GM19372 (cell line): ENCODE results near the gene LAMB4.

ENCODE experiments used
- ATAC-seq: cut with Tn5 transposase; IDR thresholded peaks from one replicate; pipeline ENCODE4 v1.9.1; 2021; ENCODE audit warnings: mild to moderate bottlenecking, low read depth, moderate library complexity; ENCODE audit not compliant: unreplicated experiment

LAMB4 gene

DNA sequence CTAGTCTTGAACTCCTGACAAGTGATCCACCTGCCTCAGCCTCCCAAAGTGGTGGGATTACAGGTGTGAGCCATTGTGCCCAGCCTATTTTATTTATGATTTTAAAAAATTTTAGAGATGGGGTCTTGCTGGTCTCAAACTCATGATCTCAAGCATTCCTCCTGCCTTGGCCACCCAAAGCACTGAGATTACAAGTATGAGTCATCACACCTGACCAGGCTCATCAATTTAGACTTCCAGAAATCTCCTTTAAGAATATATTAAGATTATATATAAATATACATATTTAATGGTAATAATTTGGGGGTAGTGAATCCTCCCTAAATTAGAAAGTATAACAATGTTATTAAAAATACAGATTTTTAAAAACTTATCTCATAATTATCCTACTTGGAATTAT is 156.3 kb downstream of the LAMB4 start:
- ATAC-seq, result no peak
